Measurements from ENCODE around the gene CCDC73.
"Not testable (repeated sequence)": the region's sequence is repeated elsewhere in the genome, so short reads cannot be mapped to it uniquely, and the experiment has no call there.

Gene CCDC73

DNA sequence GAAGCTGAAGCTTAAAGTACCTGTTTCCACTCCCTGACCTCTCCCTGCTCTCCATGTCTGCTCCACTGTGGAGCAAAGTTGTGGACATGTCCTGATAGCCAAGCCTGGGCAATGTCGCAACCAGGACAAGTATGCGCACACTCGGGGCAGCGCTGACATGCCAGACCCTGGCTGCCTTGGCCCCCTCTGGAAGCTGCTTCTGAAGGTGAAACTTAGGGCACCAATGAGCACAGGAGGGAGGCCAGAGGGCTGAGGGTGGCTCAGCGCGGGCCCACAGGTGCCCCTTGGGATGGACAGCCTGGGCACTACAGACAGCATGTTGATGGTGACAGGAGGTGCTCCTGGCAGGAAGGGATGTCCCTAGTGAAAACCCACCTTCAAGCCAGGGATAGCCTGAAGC, 90.2 kb downstream of the CCDC73 start:
- no peak for DNase-seq

DNA sequence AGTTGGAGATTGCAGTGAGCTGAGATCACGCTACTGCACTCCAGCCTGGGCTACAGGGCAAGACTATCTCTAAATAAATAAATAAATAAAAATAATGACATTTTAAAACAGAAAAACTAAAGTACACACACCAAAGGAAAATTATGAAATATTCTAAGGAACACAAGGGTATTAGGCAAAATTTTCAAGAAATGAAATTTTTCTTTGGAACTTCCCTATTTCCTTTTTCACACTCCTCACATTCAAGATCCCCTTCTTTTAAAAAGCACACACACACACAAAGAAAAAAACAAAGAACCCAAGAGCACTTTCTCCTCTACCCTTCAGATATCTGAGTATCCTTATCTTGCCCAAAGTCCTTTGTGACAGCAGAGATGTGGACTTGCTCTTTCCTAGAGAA, 92.8 kb downstream of the CCDC73 start:
- DNase-seq = no peak

DNA sequence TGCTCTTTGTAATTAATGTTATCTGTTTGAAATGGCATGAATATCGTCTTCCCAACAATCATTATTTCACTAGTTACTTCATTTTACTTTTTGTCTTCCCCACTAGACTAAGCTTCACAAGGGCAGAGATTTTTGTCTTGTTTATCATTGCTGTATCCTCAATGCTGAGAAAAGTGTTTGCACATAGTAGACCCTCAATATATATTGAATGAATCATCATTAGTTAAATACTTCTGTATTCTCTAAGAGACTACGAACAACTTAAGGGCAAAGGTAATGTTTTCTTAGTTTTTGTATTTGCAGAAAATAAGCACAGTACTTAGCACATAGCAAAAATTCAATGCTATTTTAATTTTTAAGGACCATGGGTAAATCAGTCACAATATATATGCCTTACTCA, 95.9 kb downstream of the CCDC73 start:
- DNase-seq = no peak

DNA sequence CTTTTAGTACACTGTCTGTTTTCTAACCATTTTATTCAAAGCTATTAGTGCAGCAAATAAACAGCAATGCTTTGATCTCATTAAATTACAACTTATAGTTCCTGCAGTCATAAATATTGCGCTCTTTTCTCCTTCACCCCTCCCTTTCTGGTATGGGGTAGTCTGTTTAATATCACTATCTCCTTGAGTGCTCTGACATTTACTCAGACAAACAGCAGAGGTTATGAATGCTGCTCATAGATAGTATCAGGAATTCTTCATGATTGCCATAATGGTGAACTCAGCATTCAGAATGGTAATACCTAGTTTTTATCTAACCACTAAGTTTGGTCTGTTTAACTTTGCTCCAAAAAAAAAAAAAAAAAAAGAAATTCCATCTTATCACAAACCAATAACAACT, 123.4 kb downstream of the CCDC73 start:
- DNase-seq = no peak

DNA sequence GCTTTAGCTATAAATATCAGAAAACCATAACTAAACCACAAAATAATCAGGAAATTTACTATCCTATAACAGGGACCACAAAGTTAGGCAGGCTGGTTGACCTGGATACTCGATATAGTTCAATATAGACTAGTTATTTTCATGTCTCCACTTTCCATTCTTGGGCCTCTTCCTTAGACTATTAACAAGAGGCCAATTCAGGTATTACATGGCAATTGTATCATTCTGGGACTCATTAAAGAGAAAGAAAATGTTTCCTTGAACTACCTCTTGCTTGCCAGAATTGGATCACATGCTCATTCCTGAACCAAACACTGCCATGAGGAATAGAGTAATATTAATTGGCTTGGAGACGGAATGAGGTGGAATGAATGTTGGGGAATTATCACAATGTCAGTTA, 134.8 kb downstream of the CCDC73 start:
- DNase-seq = no peak

DNA sequence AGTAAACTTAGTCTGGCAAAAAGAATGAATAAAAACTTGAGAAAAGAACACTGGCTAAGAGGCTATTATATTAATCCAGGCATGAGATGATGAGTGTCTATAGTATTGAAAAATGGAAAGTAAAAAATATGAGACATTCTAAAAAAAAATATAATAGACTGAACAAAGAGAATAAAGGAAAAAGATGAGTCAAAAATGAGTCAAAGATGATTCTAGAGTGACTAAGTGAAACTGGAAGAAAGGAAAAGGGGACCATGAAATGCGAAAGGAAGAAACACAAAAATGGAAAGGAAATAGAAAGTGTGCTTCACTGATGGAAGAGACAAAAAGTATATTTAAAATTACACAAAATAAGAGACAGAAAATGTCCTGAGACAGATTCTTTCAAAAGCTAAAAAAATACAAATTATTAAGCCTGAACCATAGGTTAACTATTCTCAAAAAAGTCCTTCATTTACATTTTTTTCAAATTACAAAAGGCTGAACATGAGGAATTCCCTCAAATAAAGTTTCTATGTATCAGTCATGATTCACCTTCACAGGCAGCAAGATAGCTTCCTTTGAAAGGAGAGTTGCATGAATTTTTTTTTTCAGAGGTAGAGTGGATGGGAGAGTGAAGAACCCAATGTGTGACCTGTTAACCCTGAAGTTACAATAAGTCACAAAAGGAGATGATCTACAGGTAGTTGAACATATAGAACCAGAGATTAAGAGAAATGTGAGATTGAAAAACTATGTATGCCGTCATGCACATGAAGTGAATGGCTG, 135.6 kb downstream of the CCDC73 start:
- no peak for DNase-seq

DNA sequence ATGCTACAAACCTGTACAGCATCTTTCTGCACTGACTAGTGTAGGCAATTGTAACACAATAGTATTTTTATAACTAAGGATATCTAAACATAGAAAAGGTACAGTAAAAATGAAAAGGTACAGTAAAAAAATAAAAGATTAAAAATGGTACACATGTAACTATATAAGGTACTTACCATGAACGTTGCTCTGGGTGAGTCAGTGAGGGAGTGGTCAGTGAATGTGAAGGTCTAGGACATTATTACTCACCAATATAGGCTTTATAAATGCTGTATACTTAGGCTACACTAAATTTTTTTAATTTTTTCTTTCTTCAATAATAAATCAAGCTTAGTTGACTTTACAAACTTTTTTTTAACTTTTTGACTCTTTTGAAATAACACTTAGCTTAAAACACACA, 150.9 kb downstream of the CCDC73 start:
- DNase-seq = no peak

DNA sequence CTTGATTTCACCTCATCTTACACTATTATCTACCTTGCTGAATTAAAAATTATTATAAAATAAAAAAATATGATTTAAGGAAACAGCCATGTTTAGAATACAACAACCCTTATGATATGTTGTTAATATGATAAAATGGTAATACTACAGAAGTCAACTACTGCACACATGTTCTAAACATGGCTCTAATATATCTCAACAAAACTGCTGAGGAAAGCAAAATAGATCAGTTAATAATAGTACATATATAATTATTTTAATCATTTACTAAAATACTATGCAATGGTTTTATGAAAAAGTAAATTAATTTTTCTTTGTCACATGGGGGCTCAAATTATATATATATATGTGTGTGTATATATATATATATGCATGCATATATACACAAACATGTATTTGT, 153.1 kb downstream of the CCDC73 start:
- DNase-seq = no peak

DNA sequence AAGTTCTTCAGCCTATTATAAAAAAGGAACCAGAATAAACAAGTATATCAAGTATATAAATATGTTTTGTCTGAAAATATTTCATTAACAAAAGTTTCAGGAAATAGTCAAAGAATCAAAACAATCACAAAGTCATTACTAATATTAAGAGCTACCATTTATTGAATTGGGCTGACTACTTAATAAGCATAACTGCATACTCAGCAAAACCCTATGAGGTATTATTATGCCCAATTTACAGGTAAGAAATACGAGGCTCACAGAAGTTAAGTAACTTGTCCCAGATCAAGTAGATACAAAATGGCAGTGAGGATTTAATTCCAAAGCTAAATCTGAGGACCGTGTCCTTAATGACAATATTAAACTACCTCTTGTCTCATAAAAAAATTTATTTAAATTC, 158.6 kb downstream of the CCDC73 start:
- DNase-seq = no peak

DNA sequence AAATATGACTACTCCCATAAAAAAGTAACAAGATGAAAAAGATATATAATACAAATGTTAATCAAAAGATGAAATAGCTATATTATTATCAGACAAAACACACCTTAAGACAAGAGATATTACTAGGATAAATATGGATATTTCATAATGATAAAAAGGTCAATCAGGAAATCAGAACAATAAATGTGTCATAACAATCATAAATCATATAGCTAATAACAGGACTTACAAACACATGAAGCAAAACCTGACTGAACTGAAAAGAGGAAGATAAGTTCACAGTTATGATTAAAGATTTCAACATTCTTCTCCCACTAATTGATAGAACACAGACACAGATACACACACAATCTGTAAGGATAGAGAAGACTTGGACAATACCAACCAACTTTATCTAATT, 163.6 kb downstream of the CCDC73 start:
- no peak for DNase-seq

DNA sequence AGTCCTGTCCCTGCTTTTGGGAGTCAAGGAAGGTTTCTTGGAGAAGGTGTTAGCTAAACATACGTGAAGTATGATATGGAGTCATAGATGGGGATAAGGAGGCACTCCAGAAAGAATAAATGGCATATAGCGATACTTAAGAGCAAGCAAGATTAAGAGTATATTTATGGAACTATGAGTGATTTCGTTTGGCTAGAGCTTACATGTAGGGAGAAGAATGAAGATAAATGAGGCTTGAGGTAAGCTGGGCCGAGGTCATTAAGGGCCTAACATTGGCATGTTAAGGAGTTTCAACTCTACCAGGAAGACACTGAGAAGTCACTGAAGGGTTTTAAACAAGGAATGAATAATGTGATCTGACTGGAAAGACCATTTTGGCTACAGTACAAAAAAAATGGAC, 177.6 kb downstream of the CCDC73 start:
- no peak for DNase-seq

DNA sequence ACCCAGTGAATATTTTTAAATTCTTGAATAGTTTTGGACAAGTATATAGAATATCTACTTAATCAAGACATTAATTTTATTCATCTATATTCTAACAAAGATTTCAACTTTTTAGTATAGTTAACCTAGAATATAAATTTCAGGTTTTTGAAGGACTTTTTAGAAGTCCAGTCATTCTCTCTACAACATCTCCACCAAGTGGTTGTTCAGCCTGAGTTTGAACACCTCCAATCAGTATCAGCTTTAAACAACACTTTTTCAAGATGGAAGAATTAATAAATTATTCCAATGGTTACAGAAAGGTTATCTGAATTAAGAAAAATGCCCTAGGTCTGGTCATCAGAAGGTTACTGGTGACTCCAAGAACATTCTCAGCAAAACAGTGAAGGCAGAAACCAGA, 179.0 kb downstream of the CCDC73 start:
- DNase-seq = no peak

DNA sequence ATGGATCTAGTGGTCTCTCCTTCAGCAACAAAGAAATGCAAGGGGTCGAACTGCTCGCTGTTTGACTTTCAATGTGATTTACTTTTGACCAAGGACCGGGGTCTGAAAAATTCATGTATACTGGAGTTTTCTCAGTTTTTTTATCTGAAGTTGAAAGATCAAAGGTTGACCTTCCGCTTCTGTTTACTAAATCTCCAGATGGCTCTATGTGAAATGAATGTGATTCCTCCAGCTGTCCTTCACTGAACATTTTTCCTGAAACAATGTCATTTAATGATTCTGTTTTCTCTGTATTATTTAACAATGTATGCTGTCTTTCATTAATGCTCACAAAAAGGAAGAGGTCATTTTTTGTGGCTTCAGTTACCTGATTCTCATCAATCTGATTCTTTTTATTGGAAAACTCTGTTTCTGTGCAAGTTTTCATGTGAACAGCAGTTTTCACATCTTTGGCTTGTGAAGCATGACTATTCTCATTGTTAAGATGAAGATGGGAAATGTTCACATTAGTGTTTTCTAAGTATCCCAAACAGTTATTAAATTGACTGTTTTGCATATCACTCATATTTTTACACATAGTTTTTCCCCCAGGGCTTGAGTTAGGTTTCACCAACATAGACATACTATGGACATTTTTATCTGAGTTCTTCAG, 180.8 kb downstream of the CCDC73 start:
- DNase-seq = no peak

DNA sequence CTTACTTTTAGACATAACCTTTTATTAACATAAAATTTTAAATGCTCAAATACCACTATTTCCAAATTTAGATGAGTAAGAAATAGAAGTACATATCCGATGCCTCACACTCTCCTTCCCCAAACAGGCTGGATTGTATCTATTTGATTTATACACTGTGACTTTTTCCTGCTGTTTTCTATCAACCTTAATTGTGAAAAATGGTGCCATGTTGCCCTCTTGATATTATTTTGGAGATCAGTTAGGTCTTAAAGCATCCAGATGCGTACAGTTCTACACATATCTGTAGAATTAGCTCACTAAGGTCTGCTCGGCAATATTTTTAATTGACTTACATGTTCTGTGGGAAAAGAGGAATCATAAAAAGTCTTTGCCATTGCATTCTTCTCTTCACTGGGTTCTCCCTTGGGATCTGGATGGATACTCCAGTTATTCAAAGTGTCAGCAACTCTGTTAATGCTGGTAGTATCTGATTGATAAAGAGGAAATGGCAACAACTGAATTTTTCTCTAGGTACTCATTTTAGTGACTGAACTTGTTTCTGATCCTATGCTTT, 183.6 kb downstream of the CCDC73 start:
- no peak for DNase-seq

DNA sequence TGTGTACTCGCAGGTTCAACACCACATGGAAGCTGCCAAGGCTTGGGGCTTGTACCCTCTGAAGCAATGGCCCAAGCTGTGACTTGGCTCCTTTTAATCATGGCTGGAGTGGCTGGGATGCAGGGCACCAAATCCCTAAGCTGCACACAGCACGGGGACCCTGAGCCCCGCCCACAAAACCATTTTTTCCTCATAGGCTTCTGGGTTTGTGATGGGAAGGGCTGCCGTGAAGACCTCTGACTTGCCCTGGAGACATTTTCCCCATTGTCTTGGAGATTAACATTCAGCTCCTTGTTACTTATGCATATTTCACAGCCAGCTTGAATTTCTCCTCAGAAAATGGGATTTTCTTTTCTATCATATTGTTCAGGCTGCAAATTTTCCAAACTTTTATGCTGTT, 185.6 kb downstream of the CCDC73 start:
- not testable (repeated sequence) for DNase-seq

DNA sequence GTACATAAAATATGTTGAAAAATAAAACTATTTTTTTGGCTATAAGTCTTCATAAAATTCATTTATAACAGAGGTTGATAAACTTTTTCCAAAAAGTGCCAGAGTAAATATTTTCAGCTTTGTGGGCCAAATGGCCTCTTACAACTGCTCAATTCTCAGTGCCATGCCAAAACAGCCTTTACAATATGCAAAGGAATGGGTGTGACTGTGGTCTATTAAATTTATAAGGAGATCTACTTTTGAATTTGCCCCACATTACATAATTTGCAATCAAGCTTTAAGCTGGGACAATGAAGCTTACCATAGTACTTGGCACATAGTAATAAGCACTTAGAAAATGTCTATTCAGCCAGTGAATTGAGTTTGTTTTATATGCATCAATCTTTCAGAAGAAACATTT, 188.2 kb downstream of the CCDC73 start:
- no peak for DNase-seq

DNA sequence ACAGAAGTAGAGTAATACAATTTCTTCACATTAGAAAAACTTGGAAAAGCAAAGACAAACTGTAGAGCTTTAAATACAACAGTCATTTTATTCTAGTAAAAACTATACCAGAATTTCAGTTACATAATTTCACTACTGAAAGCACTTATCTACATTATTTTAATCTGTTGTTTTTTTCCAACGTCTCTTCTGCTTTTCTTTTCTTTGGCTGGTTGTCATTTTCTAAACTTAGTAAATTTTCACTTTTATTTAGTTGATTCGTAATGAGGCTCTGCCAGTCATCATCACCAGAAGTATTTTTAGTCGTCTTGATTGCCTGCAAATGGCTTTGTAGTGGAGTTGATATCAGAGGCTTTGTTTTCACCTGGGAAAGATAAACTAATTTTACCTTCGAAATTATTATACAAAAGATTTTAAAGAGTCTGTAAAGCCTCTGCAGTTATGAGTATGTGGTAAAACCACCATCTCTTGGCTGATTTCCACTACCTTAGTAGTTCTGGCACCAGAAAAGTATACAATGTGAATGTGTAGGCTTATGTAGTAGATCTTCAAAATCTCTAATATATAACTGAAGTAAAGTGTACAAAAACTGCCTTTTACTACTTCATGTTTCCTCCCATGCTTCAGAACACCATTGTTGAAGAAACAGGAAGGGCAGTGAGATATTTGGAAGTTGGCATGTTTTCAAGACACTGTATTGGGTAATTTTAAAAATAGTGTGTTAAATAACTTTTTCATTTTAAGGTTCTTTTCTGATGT, 191.6 kb downstream of the CCDC73 start:
- DNase-seq = no peak

DNA sequence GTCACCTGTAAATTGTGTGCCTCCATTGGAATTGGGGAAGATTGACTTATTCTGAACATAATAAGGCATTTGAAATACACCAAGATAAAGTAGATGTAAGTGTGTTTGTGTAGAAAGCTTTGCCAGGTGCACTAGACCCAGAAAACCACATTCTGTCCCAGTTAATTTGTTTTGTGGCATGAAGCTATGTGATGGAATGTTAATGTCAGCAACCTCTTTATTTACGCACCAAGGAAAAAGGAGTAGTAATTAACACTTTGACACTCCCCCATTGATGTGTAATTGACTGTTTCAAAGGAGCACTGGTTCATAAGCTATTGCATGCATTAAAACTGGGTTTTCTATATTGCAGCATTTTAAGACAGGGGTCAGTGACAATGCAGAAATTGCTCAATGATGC, 196.5 kb downstream of the CCDC73 start:
- no peak for DNase-seq

DNA sequence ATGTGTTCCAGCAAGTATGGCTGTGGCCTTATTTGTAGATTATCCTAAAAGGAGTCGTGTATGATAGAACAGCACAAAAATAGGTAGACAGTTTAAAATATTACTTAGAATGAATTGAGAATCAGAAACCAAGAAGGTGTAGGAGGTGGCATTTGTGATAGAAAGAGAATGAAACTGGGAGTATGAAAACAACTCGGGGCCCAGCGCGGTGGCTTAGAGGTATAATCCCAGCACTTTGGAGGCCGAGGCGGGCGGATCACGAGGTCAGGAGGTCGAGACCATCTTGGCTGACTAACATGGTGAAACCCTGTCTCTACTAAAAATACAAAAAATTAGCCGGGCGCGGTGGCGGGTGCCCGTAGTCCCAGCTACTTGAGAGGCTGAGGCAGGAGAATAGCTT, 198.3 kb downstream of the CCDC73 start:
- DNase-seq = not testable (repeated sequence)

DNA sequence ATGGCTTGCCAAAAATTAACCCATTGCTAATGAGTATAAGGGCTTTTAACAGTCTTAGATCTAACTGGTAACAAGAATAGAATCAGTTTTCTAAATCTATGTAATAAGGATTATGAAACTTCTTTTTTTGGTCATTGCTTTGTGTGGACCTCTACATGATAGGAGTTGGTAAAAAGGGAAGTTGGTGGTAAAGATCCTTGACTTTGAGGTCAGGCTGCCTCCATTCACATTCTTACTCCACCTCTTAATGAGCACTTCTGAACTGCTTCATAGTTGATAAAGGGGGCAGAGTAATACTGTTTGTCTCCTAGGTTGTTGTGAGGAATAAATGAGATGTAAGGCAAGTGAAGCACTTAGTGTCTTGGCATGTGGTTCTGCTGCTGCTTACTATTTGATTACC, 200.2 kb downstream of the CCDC73 start:
- DNase-seq = no peak

DNA sequence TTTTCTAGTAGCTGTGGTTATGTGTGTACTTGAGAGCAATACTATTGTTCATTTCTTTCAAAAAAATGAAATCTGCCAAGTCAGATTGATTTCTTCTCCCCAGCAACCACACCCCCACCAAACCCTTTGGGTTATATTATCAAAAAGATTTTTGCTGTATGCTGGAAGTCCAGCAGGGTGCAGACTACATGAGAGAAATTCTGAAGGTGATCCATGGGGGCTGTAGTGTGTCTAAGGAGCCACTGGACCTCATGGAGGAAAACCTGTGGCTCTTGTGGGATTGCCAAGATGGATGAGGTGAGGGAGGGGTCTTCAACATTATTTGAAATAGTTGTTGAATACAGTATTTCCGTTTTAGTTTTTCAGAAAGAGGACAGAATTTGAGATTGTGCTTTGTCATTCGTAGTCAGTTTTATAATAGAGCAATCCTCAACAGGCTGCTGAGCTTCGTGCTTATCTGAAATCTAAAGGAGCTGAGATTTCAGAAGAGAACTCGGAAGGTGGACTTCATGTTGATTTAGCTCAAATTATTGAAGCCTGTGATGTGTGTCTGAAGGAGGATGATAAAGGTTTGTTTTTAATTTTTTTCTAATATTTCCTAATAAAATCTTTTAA, 207.8 kb downstream of the CCDC73 start:
- no peak for DNase-seq

DNA sequence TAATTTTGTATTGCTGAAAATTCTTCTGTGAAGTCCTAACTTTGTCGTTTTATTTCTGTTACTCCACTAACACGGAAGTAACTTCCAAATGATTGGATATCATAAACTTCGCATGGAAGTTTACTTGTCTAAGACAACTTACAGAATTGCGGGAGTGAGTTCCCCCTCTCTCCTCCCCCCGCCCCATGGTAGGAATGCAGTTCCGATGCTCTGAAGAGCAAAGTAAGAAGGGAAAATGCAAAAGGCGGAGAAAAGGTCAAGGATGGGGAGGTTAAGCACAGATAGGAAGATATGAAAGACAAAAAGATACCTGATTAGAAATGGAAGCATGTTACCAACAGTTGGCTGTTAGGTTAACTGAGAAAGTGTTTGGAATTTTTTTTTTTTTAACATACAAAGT, 209.5 kb downstream of the CCDC73 start:
- DNase-seq = no peak
